GM18519 (cell line): Measurements from ENCODE around the gene ADH7.
"Not testable (repeated sequence)": the region's sequence is repeated elsewhere in the genome, so short reads cannot be mapped to it uniquely, and the experiment has no call there.

Experiments
- ATAC-seq: cut with Tn5 transposase; IDR thresholded peaks from one replicate; pipeline ENCODE4 v1.9.1; 2021; ENCODE audit warnings: mild to moderate bottlenecking, moderate library complexity; ENCODE audit not compliant: unreplicated experiment, low FRiP score

ADH7 gene

GRCh38 chr4:99382745-99383360 lies 52.3 kb downstream of the ADH7 start:
- no peak for ATAC-seq

DNA sequence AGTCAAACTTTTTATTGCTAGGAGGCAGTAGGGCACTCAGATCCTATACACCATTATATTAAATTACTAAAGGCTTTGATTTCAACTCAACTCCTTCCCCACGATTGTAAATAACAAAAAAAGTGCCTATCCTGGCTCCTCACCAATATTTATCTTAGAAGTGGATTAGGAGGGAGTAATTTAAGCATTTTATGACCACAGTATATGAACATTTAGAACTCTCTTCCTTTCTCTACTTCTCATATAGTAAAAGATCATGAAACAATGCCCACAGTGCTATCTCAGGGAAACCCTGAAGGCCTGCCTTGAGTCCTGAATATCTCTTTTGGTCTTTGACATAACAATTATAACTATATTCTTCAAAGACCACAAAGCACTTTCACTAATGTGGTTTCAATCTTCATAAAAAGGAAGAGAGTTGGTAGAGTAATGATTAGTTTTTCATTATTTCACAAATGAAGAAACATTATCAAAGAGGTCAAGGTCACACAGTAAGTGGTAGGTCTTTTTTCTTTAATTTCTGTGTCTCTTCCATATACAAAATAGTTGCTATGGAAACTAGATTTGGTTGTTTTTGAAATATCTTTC lies 53.5 kb downstream of the ADH7 start:
- no peak for ATAC-seq

GRCh38 chr4:99379571-99379970 lies 55.6 kb downstream of the ADH7 start:
- ATAC-seq = no peak

DNA sequence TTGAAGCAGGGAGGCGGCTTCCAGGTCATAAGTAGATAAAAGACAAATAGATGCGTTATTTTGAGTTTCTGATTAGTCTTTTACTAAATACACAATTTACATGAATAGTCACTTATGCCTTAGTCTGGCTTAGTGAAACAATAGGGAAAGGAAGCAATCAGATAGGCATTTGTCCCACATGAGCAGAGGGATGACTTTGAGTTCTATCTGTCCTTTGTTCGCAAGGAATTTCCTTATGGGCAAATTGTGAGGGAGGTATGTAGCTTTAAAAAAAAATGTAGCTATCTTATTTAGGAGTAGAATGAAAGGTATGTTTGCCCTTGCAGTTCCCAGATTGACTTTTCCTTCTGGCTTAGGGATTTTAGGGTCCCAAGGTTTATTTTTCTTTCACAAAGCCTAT lies 56.3 kb downstream of the ADH7 start:
- ATAC-seq = no peak

- not testable (repeated sequence) for ATAC-seq
These were observed 57.8 kb downstream of the ADH7 start for GRCh38 chr4:99377341-99377740.

DNA sequence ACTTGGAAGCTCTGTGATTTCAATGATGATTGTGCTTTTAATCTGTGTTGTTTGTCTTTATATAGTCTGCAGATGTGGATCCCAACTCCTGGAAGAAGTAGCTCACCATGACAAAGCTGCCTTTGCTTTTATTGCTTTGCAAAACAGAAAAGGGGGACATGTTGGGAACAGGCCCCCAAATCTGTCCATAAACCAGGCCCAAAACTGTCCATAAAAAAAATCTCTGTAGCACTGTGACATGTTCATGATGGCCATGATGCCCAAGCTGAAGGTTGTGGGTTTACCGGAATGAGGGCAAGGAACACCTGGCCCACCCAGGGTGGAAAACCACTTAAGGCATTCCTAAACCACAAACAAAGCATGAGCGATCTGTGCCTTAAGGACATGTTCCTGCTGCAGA lies 62.7 kb downstream of the ADH7 start:
- ATAC-seq = not testable (repeated sequence)

- not testable (repeated sequence) for ATAC-seq
These were observed 67.3 kb downstream of the ADH7 start for GRCh38 chr4:99367817-99368216.

GRCh38 chr4:99366491-99366890 lies 68.7 kb downstream of the ADH7 start:
- no peak for ATAC-seq

- no peak for ATAC-seq
These were observed 72.4 kb downstream of the ADH7 start for GRCh38 chr4:99362768-99363167.
